Esophagus squamous epithelium (tissue), 5 donors: Measurements from ENCODE around the gene LIMK2. TPM values are rescaled to one million over a fixed set of nuclear protein-coding genes. Genes with fewer than 3 reads are reported as not detected.
"Not testable (repeated sequence)": the region's sequence is repeated elsewhere in the genome, so short reads cannot be mapped to it uniquely, and the experiment has no call there.

Source experiments
- DNase-seq: peaks from one replicate; lab custom pipeline; 2025; lab: John Stamatoyannopoulos, UW
- H3K27ac ChIP-seq, 4 donors: fragments of 200-600 bp; sonication (generic); one replicate each; pipeline ENCODE4 v1.5.1; 2016 to 2019; ENCODE audit warnings: mild to moderate bottlenecking in 1 of 4
- H3K27me3 ChIP-seq, 4 donors: fragments of 200-600 bp; sonication (generic); 1 replicate in 3 of 4; 2 replicates in 1 of 4; pipeline versions ENCODE4 v1.5.1 to v1.6.0; 2017 to 2021; ENCODE audit warnings: antibody characterized with exemption in 1 of 4
- H3K36me3 ChIP-seq, 3 donors: fragments of 200-600 bp; sonication (generic); one replicate each; pipeline ENCODE4 v1.5.1; 2016 to 2019
- H3K4me1 ChIP-seq, 3 donors: fragments of 200-600 bp; sonication (generic); one replicate each; pipeline ENCODE4 v1.5.1; 2017 to 2019
- H3K4me3 ChIP-seq, 4 donors: fragments of 200-600 bp; sonication (generic); 1 replicate in 3 of 4; 2 replicates in 1 of 4; pipeline ENCODE4 v1.5.1; 2016 to 2019; ENCODE audit warnings: mild to moderate bottlenecking in 2 of 4, moderate library complexity in 1 of 4
- H3K9me3 ChIP-seq, 3 donors: fragments of 200-600 bp; sonication (generic); one replicate each; pipeline ENCODE4 v1.5.1; 2016 to 2019
- CTCF ChIP-seq, 6 experiments: fragments of 450-650 bp in 4 of 6; fragments of 200-600 bp in 2 of 6; sonication (generic) in 2 of 6; IDR thresholded peaks; one replicate each; pipeline ENCODE4 v1.5.1; 2016 to 2019; ENCODE audit warnings: antibody characterized with exemption in 6 of 6, mild to moderate bottlenecking in 4 of 6, moderate library complexity in 4 of 6
- POLR2A ChIP-seq, 4 donors: fragments of 450-650 bp; IDR thresholded peaks; one replicate each; pipeline ENCODE4 v1.6.1; 2017; ENCODE audit warnings: antibody characterized with exemption in 4 of 4, mild to moderate bottlenecking in 4 of 4, moderate library complexity in 3 of 4
- WGBS, 2 donors: methylation state at CpG; one replicate each; pipeline ENCODE4 v1.1.5; 2018; 5-methylcytosine and 5-hydroxymethylcytosine counted together
- intact Hi-C: fragments of 100-400 bp; cut with DNase I; formaldehyde crosslinking; loops from one replicate; pipeline ENCODE4 v1.15.0; 2022
- total RNA-seq, 4 donors: library from RNA; depleted of rRNA; stranded (reverse); fragments of >200 nt; gene quantifications; one replicate each; pipeline ENCODE4 v1.1.0, GENCODE V29; 2016
- donor health status: DM: yes; HTN: yes; CAD: no.

LIMK2 gene
- total RNA-seq, 4 donors from 2014 or later = 61.8 to 134 (median 109) TPM

- no peaks in the 10 kb centered on the region for H3K27me3 ChIP-seq
- no peak for DNase-seq
- no peaks in the 10 kb centered on the region for H3K36me3 ChIP-seq
- H3K9me3 ChIP-seq = no peaks in the 10 kb centered on the region
- no peak for TF ChIP-seq POLR2A (IDR thresholded peaks at IDR 0.05)
- TF ChIP-seq CTCF (IDR thresholded peaks at IDR 0.05) = no peak
- intact Hi-C loops = no loop called here
- WGBS, 2 donors = 43 to 51% methylated on average over 3 of the region's 3 CpGs
- H3K27ac ChIP-seq = no peak overlapping the region
- H3K4me3 ChIP-seq = no peak overlapping the region
- peaks cover 0 to 20% (median 0%) of the 10 kb centered on the region in 3 donors for H3K4me1 ChIP-seq
These were observed 93.1 kb downstream of the LIMK2 start for GRCh38 chr22:31305194-31305593.

GRCh38 chr22:31308181-31308580 is 96.1 kb downstream of the LIMK2 start:
- Histone ChIP-seq H3K4me3 (no peak overlapping the region), H3K9me3 (no peaks in the 10 kb centered on the region), H3K27me3 (no peaks in the 10 kb centered on the region), H3K27ac (no peak overlapping the region), H3K4me1 (peaks cover 0 to 22% (median 3%) of the 10 kb centered on the region in 3 donors), H3K36me3 (no peaks in the 10 kb centered on the region)
- intact Hi-C loops = no loop called here
- no peak for DNase-seq
- no peak for TF ChIP-seq CTCF (IDR thresholded peaks at IDR 0.05)
- no peak for TF ChIP-seq POLR2A (IDR thresholded peaks at IDR 0.05)

- H3K4me1 ChIP-seq = peaks cover 6 to 15% (median 13%) of the 10 kb centered on the region in 3 donors
- 19 to 29% methylated on average over 5 to 6 of the region's 6 CpGs for WGBS, 2 donors
- TF ChIP-seq POLR2A (IDR thresholded peaks at IDR 0.05) (no peak), CTCF (IDR thresholded peaks at IDR 0.05) (peak; percentile 78 to 95 (median 90))
- no peaks in the 10 kb centered on the region for H3K36me3 ChIP-seq
- H3K27ac ChIP-seq = peak overlapping the region; percentile 69 to 87 (median 78)
- no peak for DNase-seq
- intact Hi-C loops = no loop called here
- H3K27me3 ChIP-seq = no peaks in the 10 kb centered on the region
- no peaks in the 10 kb centered on the region for H3K9me3 ChIP-seq
- no peak overlapping the region for H3K4me3 ChIP-seq
These were observed 101.5 kb downstream of the LIMK2 start for GRCh38 chr22:31313366-31314147.

- H3K9me3 ChIP-seq, H3K4me3 ChIP-seq, H3K36me3 ChIP-seq, DNase-seq, H3K27me3 ChIP-seq, intact Hi-C loops: not testable (repeated sequence)
- 100% methylated on average over 1 of the region's 1 CpG for WGBS, 2 donors
- peaks cover 6 to 15% (median 13%) of the 10 kb centered on the region in 3 donors for H3K4me1 ChIP-seq
- H3K27ac ChIP-seq = peak overlapping the region; percentile 69 to 87 (median 78)
These were observed 102.1 kb downstream of the LIMK2 start for GRCh38 chr22:31314220-31314619.

GRCh38 chr22:31321421-31321820 is 109.3 kb downstream of the LIMK2 start:
- H3K36me3 ChIP-seq = peaks cover 0 to 23% (median 0%) of the 10 kb centered on the region in 3 donors
- no peaks in the 10 kb centered on the region for H3K9me3 ChIP-seq
- no peak for DNase-seq
- no peaks in the 10 kb centered on the region for H3K27me3 ChIP-seq
- 70 to 90% methylated on average over 3 to 4 of the region's 4 CpGs for WGBS, 2 donors
- H3K4me1 ChIP-seq = peaks cover 0 to 22% (median 6%) of the 10 kb centered on the region in 3 donors
- H3K4me3 ChIP-seq = no peak overlapping the region
- intact Hi-C loops = no loop called here
- no peak overlapping the region for H3K27ac ChIP-seq
- no peak for TF ChIP-seq POLR2A (IDR thresholded peaks at IDR 0.05)
- no peak for TF ChIP-seq CTCF (IDR thresholded peaks at IDR 0.05)
